Measurements from ENCODE around the gene C16orf89. TPM values are rescaled to one million over a fixed set of nuclear protein-coding genes. Genes with fewer than 3 reads are reported as not detected.
"Not testable (repeated sequence)": the region's sequence is repeated elsewhere in the genome, so short reads cannot be mapped to it uniquely, and the experiment has no call there.

The C16orf89 gene
- total RNA-seq, 1 experiment from 2014 or later, result not detected

GRCh38 chr16:5099174-5099573, 33.4 kb upstream of the C16orf89 start:
- BruUV-seq (replicated peaks); H3K27ac ChIP-seq (ENCODE audit: low read depth, low read length, poor library complexity, severe bottlenecking); H3K9me3 ChIP-seq (ENCODE audit: low read depth, low read length, poor library complexity, severe bottlenecking); H3K4me1 ChIP-seq (ENCODE audit: insufficient read depth, low read length, poor library complexity, severe bottlenecking); POLR2A ChIA-PET (ENCODE audit: low non-redundant PET); CTCF ChIA-PET; H3K4me3 ChIP-seq (ENCODE audit: low read depth, low read length, poor library complexity, severe bottlenecking); H3K27me3 ChIP-seq (replicated peaks; ENCODE audit: insufficient read depth, low read depth, low read length, poor library complexity); DNase-seq (ENCODE audit: low spot score); H3K36me3 ChIP-seq (ENCODE audit: insufficient read depth, low read length, poor library complexity, severe bottlenecking): not testable (repeated sequence)
- intact Hi-C loops (cut with micrococcal nuclease; ENCODE audit: unreplicated experiment), result loop anchor here (10.0 kb wide), 1 partner anchor 254 kb away; the partner anchor contains the start of genes GLYR1 and UBN1

DNA sequence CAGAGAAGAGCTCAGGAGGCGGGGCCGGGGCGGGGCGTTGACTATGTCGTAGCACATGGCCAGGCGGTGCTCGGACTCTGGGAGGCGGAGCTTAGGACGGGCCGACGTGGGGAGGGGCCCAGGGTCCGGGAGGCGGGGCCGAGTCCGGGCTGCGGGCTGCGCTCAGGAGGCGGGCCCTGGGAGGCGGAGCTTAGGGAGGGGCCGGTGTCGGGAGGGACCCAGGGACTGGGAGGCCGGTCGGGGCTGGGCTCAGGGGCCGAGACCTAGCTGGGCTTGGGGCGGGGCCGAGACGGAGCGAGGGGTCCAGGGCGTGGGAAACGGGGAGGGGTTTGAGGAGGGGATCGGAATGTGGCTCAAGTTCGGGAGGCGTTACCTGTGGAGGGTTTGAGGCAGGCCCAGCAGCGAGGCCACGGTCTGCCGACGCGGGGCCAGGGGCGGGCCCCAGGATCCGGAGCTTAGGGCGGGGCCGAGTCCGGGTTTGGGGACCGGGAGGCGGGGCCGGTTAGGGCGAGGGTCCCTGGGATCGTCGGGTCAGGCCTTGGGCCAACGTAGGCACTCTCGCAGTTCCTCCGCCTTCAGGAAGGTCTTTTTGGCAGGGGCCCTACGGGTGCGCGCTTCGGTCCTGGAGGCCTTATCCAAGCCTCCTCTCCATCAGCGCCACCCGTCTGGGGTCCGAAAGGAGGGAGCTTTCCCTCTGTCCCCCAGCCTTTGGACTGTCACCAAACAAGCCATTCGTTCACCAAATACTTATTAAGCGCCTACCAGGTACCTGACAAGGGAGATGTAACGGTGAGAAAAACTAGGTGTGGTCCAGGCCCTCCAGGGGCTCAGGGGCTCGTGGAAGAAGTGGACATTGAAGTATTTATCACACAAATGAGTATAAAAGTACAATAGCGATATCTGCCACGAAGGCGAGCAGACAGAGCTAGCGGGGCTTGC, 32.7 kb upstream of the C16orf89 start:
- H3K36me3 ChIP-seq (ENCODE audit: insufficient read depth, low read length, poor library complexity, severe bottlenecking); H3K27me3 ChIP-seq (replicated peaks; ENCODE audit: insufficient read depth, low read depth, low read length, poor library complexity); CTCF ChIA-PET; POLR2A ChIA-PET (ENCODE audit: low non-redundant PET); H3K9me3 ChIP-seq (ENCODE audit: low read depth, low read length, poor library complexity, severe bottlenecking); BruUV-seq (replicated peaks); H3K4me1 ChIP-seq (ENCODE audit: insufficient read depth, low read length, poor library complexity, severe bottlenecking): not testable (repeated sequence)
- Histone ChIP-seq H3K4me3 (ENCODE audit: low read depth, low read length, poor library complexity, severe bottlenecking) (peak overlapping the region; percentile 60), H3K27ac (ENCODE audit: low read depth, low read length, poor library complexity, severe bottlenecking) (peak overlapping the region; percentile 77)
- intact Hi-C loops (cut with micrococcal nuclease; ENCODE audit: unreplicated experiment), result loop anchor here (10.0 kb wide), 1 partner anchor 254 kb away; the partner anchor contains the start of genes GLYR1 and UBN1
- DNase-seq (ENCODE audit: low spot score), result peak; percentile 66

- BruUV-seq (replicated peaks); CTCF ChIA-PET; POLR2A ChIA-PET (ENCODE audit: low non-redundant PET); H3K4me1 ChIP-seq (ENCODE audit: insufficient read depth, low read length, poor library complexity, severe bottlenecking); H3K36me3 ChIP-seq (ENCODE audit: insufficient read depth, low read length, poor library complexity, severe bottlenecking); H3K9me3 ChIP-seq (ENCODE audit: low read depth, low read length, poor library complexity, severe bottlenecking); H3K27me3 ChIP-seq (replicated peaks; ENCODE audit: insufficient read depth, low read depth, low read length, poor library complexity): not testable (repeated sequence)
- peak; percentile 98 for DNase-seq (ENCODE audit: low spot score)
- Histone ChIP-seq H3K4me3 (ENCODE audit: low read depth, low read length, poor library complexity, severe bottlenecking) (peak within 1 kb of the TSS; percentile 60), H3K27ac (ENCODE audit: low read depth, low read length, poor library complexity, severe bottlenecking) (peak within 1 kb of the TSS; percentile 77)
- intact Hi-C loops (cut with micrococcal nuclease; ENCODE audit: unreplicated experiment), result loop anchor here (10.0 kb wide), 1 partner anchor 253 kb away; the partner anchor contains the start of genes GLYR1 and UBN1
Observed at GRCh38 chr16:5097470-5098220, 31.9 kb upstream of the C16orf89 start, which contains the start of gene EEF2KMT. Gene EEF2KMT (minus strand): TSS chr16:5097795. CDS start chr16:5097739, 56 bp downstream.

- intact Hi-C loops (cut with micrococcal nuclease; ENCODE audit: unreplicated experiment), result loop anchor here (10.0 kb wide), 1 partner anchor 252 kb away; the partner anchor contains the start of genes GLYR1 and UBN1
- H3K27ac ChIP-seq (ENCODE audit: low read depth, low read length, poor library complexity, severe bottlenecking), result peak overlapping the region; percentile 77
- H3K4me3 ChIP-seq (ENCODE audit: low read depth, low read length, poor library complexity, severe bottlenecking), result peak overlapping the region; percentile 60
- H3K4me1 ChIP-seq (ENCODE audit: insufficient read depth, low read length, poor library complexity, severe bottlenecking); BruUV-seq (replicated peaks); CTCF ChIA-PET; H3K27me3 ChIP-seq (replicated peaks; ENCODE audit: insufficient read depth, low read depth, low read length, poor library complexity); H3K9me3 ChIP-seq (ENCODE audit: low read depth, low read length, poor library complexity, severe bottlenecking); POLR2A ChIA-PET (ENCODE audit: low non-redundant PET); H3K36me3 ChIP-seq (ENCODE audit: insufficient read depth, low read length, poor library complexity, severe bottlenecking): not testable (repeated sequence)
- DNase-seq (ENCODE audit: low spot score), result peak; percentile 63
Observed at GRCh38 chr16:5097061-5097469, 31.3 kb upstream of the C16orf89 start.

DNA sequence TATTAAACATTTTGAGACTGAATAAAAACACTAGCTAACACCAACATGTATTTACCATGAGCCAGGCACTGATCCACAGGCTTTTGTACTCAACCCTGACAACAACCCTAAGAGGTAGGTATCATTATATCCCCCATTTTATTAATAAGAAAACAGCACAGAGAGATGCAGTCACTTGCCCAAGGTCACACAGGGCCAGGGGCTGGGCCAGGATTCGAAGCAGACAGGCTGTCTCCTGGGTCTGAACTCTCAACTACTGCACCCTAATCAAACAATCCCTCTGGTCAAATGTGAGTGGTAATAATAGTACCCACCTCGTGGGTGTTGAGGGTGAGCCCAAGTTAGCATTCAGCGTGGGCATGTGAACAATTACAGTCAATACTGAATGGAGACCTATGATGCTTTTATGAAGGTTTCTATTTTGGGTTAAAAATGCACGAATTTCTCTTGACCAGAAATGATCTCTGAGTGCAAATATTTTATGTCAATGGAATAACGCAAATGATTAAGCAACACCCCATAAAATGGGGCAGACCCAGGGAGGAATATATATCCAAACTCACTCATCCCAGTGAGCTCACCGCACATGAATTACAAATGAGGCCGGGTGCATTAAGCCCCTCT, 30.8 kb upstream of the C16orf89 start:
- POLR2A ChIA-PET (ENCODE audit: low non-redundant PET); DNase-seq (ENCODE audit: low spot score); H3K4me1 ChIP-seq (ENCODE audit: insufficient read depth, low read length, poor library complexity, severe bottlenecking); H3K27ac ChIP-seq (ENCODE audit: low read depth, low read length, poor library complexity, severe bottlenecking); H3K27me3 ChIP-seq (replicated peaks; ENCODE audit: insufficient read depth, low read depth, low read length, poor library complexity); CTCF ChIA-PET; H3K36me3 ChIP-seq (ENCODE audit: insufficient read depth, low read length, poor library complexity, severe bottlenecking); H3K9me3 ChIP-seq (ENCODE audit: low read depth, low read length, poor library complexity, severe bottlenecking): not testable (repeated sequence)
- peak overlapping the region; percentile 60 for H3K4me3 ChIP-seq (ENCODE audit: low read depth, low read length, poor library complexity, severe bottlenecking)
- intact Hi-C loops (cut with micrococcal nuclease; ENCODE audit: unreplicated experiment), result loop anchor here (10.0 kb wide), 1 partner anchor 252 kb away; the partner anchor contains the start of genes GLYR1 and UBN1
- BruUV-seq (replicated peaks), result TSS peak; percentile 55

DNA sequence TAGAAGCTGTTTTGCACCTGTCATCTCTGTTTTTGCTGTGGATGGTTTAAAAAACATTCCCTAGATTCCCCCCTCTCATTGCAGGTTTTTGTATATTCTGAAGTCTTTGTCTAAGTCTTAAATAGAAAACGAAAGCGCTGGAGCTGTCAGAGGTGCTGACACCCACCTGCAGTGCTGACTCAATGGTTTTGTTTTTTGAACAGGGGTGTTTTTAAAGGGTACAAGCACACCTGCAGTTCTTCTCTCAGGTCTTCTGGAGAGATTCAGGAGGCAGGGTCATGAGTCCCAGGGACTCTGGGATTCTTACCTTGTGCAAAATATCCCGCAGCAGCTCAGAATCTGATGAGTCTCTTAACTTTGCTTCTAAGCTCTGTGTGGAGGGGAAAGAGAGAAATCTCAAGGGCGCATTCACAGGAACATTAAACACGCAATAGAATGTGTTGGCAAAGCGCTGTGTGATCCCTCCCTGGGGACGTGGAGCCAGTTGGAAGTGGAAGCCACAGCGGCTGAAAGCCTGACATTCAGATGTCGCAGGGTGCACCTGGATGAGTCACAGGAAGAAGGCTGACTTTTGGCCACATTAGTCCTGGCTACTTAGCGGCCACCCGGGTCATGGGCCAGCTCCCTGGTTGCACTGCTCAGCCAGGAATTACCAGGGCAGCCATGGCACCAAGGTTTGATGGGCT, 29.5 kb upstream of the C16orf89 start:
- H3K4me1 ChIP-seq (ENCODE audit: insufficient read depth, low read length, poor library complexity, severe bottlenecking); BruUV-seq (replicated peaks); H3K36me3 ChIP-seq (ENCODE audit: insufficient read depth, low read length, poor library complexity, severe bottlenecking); H3K9me3 ChIP-seq (ENCODE audit: low read depth, low read length, poor library complexity, severe bottlenecking); CTCF ChIA-PET; H3K27ac ChIP-seq (ENCODE audit: low read depth, low read length, poor library complexity, severe bottlenecking); DNase-seq (ENCODE audit: low spot score); H3K4me3 ChIP-seq (ENCODE audit: low read depth, low read length, poor library complexity, severe bottlenecking); H3K27me3 ChIP-seq (replicated peaks; ENCODE audit: insufficient read depth, low read depth, low read length, poor library complexity); POLR2A ChIA-PET (ENCODE audit: low non-redundant PET): not testable (repeated sequence)
- intact Hi-C loops (cut with micrococcal nuclease; ENCODE audit: unreplicated experiment), result loop anchor here (10.0 kb wide), 1 partner anchor 250 kb away; the partner anchor contains the start of genes GLYR1 and UBN1

GRCh38 chr16:5093746-5094145, 28.0 kb upstream of the C16orf89 start:
- H3K36me3 ChIP-seq (ENCODE audit: insufficient read depth, low read length, poor library complexity, severe bottlenecking); H3K27me3 ChIP-seq (replicated peaks; ENCODE audit: insufficient read depth, low read depth, low read length, poor library complexity); DNase-seq (ENCODE audit: low spot score); CTCF ChIA-PET; H3K4me3 ChIP-seq (ENCODE audit: low read depth, low read length, poor library complexity, severe bottlenecking); H3K4me1 ChIP-seq (ENCODE audit: insufficient read depth, low read length, poor library complexity, severe bottlenecking); POLR2A ChIA-PET (ENCODE audit: low non-redundant PET); H3K9me3 ChIP-seq (ENCODE audit: low read depth, low read length, poor library complexity, severe bottlenecking); H3K27ac ChIP-seq (ENCODE audit: low read depth, low read length, poor library complexity, severe bottlenecking); BruUV-seq (replicated peaks): not testable (repeated sequence)
- intact Hi-C loops (cut with micrococcal nuclease; ENCODE audit: unreplicated experiment), result loop anchor here (10.0 kb wide), 1 partner anchor 249 kb away; the partner anchor contains the start of genes GLYR1 and UBN1

Data from A673 (cell line).